ENCODE results near the gene CCDC146. TPM values are rescaled to one million over a fixed set of nuclear protein-coding genes. Genes with fewer than 3 reads are reported as not detected.

CCDC146 gene
- total and polyA plus RNA-seq, 10 of the 15 experiments (the other 5 are each of a cell fraction or from before 2014, with no cell fraction given) = 0.28 to 5.3 (median 1.3) TPM

GRCh38 chr7:77258014-77258413, 135.6 kb downstream of the CCDC146 start:
- SMC1A ChIA-PET (ENCODE audit: uncharacterized antibody, unreplicated experiment) = interaction anchor here (0.7 to 3.7 kb wide), 4 partner anchors 8 to 74 kb away, joined by 3 to 19 read pairs (median 5); no protein-coding TSS in a partner anchor
- DNase-seq (ENCODE audit: low read depth, low spot score) (no peak), ATAC-seq (no peak), FAIRE-seq (no peak)
- no peak overlapping the region for H3K27ac ChIP-seq (ENCODE audit: control insufficient read depth, insufficient read depth)
- intact Hi-C loops (cut with micrococcal nuclease; ENCODE audit: unreplicated experiment) (no loop called here), in situ Hi-C loops (cut with MboI) (no loop called here)
- CTCF ChIA-PET = interaction anchor here (0.9 to 2.4 kb wide), 3 partner anchors 8 to 11 kb away, joined by 5 to 10 read pairs (median 7); no protein-coding TSS in a partner anchor
- POLR2A ChIA-PET = no interaction called here
- H4K20me1 ChIP-seq (ENCODE audit: control insufficient read depth, insufficient read depth) = no peaks in the 10 kb centered on the region
- H2AFZ ChIP-seq (ENCODE audit: control insufficient read depth, low read depth, low read length) = no peak overlapping the region
- H3K4me1 ChIP-seq (ENCODE audit: control insufficient read depth, insufficient read depth, low read length) = no peaks in the 10 kb centered on the region
- H3K4me3 ChIP-seq = no peak overlapping the region
- WGBS (ENCODE audit: insufficient coverage, insufficient replicate concordance, low lambda C conversion rate, missing lambda C conversion rate) = 86% methylated on average over 1 of the region's 1 CpG
- H3K36me3 ChIP-seq (ENCODE audit: control insufficient read depth in 2 of 2, insufficient read depth in 2 of 2, low read length in 1 of 2) = no peaks in the 10 kb centered on the region
- no peak overlapping the region for H3K4me2 ChIP-seq (ENCODE audit: control insufficient read depth, insufficient read depth)
- RAD21 ChIA-PET (ENCODE audit: unreplicated experiment) = interaction anchor here (1.0 to 1.2 kb wide), 3 partner anchors 11 to 74 kb away, joined by 3 to 4 read pairs (median 4); no protein-coding TSS in a partner anchor
- no TSS peak for BruUV-seq (replicated peaks)
- no peaks in the 10 kb centered on the region for H3K27me3 ChIP-seq (replicated peaks in 1 of 2; ENCODE audit: control insufficient read depth in 2 of 2, insufficient read depth in 2 of 2, low read length in 1 of 2)
- no peak overlapping the region for H3K9ac ChIP-seq (ENCODE audit: control insufficient read depth, insufficient read depth, low read length)
- H3K9me3 ChIP-seq (replicated peaks; ENCODE audit: control insufficient read depth, insufficient read depth, low read length) = no peaks in the 10 kb centered on the region
- no peaks in the 10 kb centered on the region for H3K79me2 ChIP-seq (ENCODE audit: control insufficient read depth, insufficient read depth, low read length)
- TF ChIP-seq REST (IDR thresholded peaks at IDR 0.05; ENCODE audit: low read depth, low read length) (no peak), FOXK2 (IDR thresholded peaks at IDR 0.05) (no peak), RBBP5 (conservative IDR thresholded peaks at IDR 0.05) (no peak), NR2C1 (IDR thresholded peaks at IDR 0.05) (no peak), IKZF1 (conservative IDR thresholded peaks at IDR 0.05) (no peak), SIN3A (IDR thresholded peaks at IDR 0.05; ENCODE audit: low read depth, low read length) (no peak), SMAD1 (IDR thresholded peaks at IDR 0.05; ENCODE audit: low read depth, partially characterized antibody) (no peak), DPF2 (IDR thresholded peaks at IDR 0.05) (no peak), NRF1 (conservative IDR thresholded peaks at IDR 0.05; ENCODE audit: low read depth, low read length) (no peak), POLR2A (IDR thresholded peaks at IDR 0.05; ENCODE audit: low read depth, low read length) (no peak)
- TF ChIP-seq, protein P1, sequence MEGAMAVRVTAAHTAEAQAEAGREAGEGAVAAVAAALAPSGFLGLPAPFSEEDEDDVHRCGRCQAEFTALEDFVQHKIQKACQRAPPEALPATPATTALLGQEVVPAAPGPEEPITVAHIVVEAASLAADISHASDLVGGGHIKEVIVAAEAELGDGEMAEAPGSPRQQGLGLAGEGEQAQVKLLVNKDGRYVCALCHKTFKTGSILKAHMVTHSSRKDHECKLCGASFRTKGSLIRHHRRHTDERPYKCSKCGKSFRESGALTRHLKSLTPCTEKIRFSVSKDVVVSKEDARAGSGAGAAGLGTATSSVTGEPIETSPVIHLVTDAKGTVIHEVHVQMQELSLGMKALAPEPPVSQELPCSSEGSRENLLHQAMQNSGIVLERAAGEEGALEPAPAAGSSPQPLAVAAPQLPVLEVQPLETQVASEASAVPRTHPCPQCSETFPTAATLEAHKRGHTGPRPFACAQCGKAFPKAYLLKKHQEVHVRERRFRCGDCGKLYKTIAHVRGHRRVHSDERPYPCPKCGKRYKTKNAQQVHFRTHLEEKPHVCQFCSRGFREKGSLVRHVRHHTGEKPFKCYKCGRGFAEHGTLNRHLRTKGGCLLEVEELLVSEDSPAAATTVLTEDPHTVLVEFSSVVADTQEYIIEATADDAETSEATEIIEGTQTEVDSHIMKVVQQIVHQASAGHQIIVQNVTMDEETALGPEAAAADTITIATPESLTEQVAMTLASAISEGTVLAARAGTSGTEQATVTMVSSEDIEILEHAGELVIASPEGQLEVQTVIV (IDR thresholded peaks at IDR 0.05; ENCODE audit: borderline replicate concordance, partially characterized antibody) = no peak
- TF ChIP-seq, protein P2, sequence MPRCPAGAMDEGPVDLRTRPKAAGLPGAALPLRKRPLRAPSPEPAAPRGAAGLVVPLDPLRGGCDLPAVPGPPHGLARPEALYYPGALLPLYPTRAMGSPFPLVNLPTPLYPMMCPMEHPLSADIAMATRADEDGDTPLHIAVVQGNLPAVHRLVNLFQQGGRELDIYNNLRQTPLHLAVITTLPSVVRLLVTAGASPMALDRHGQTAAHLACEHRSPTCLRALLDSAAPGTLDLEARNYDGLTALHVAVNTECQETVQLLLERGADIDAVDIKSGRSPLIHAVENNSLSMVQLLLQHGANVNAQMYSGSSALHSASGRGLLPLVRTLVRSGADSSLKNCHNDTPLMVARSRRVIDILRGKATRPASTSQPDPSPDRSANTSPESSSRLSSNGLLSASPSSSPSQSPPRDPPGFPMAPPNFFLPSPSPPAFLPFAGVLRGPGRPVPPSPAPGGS (IDR thresholded peaks at IDR 0.05; ENCODE audit: borderline replicate concordance, insufficient read depth, low read depth, low read length, poor library complexity, severe bottlenecking) = no peak
- TF ChIP-seq, protein P3, sequence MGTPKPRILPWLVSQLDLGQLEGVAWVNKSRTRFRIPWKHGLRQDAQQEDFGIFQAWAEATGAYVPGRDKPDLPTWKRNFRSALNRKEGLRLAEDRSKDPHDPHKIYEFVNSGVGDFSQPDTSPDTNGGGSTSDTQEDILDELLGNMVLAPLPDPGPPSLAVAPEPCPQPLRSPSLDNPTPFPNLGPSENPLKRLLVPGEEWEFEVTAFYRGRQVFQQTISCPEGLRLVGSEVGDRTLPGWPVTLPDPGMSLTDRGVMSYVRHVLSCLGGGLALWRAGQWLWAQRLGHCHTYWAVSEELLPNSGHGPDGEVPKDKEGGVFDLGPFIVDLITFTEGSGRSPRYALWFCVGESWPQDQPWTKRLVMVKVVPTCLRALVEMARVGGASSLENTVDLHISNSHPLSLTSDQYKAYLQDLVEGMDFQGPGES (IDR thresholded peaks at IDR 0.05) = no peak
- TF ChIP-seq, protein P4, sequence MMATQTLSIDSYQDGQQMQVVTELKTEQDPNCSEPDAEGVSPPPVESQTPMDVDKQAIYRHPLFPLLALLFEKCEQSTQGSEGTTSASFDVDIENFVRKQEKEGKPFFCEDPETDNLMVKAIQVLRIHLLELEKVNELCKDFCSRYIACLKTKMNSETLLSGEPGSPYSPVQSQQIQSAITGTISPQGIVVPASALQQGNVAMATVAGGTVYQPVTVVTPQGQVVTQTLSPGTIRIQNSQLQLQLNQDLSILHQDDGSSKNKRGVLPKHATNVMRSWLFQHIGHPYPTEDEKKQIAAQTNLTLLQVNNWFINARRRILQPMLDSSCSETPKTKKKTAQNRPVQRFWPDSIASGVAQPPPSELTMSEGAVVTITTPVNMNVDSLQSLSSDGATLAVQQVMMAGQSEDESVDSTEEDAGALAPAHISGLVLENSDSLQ (IDR thresholded peaks at IDR 0.05) = no peak

All from GM12878 (cell line).